GM12892 (cell line): ENCODE results near the gene IL19.

Experiments used
- POLR2A ChIP-seq: IDR thresholded peaks from 2 replicates; pipeline ENCODE4 v1.6.1; 2011; ENCODE audit warnings: low read depth, low read length, control low read depth
- POLR2AphosphoS5 ChIP-seq: IDR thresholded peaks from 2 replicates; pipeline ENCODE4 v1.6.1; 2011; ENCODE audit warnings: low read depth, low read length, control low read depth
- TAF1 ChIP-seq: IDR thresholded peaks from 2 replicates; pipeline ENCODE4 v1.6.1; 2011; ENCODE audit warnings: low read depth, mild to moderate bottlenecking, control low read depth, low read length, borderline replicate concordance

DNA sequence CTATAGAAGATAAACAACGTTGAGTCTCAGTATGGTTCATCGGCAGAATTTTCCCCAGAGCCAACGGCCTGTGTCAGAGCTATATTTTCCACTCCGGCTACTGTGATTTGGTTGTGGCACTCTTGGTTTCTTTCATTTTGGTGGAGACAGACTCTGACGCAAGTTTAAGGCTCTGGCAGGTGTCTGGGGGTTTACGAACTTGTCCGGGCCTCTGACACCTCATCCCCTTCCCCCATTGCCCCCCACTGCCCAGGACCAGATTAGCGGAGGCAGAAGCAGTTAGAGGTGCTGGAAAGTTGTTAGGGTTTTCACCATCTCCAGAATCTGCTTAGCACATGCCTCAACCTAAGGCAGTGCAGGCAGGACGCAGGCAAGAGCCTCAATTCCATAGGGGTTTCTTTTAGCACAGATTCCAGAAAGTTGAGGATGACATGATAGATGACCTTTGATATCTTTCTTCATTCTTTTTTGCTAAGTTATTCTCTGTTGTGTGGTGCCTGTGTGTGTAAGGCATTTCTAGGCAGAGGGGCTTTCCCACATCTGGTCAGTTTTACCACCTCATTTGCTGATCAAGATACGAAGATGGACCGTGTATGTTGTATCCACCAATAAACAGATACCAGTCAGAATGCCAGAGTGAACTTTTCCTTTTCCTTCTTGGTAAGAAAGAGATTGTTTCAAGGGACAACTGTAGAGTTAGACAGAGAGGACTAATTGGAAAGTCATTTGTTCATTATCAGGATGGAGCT lies 20.1 kb downstream of the IL19 start:
- no peak for TF ChIP-seq POLR2A
- no peak for TF ChIP-seq TAF1
- no peak for TF ChIP-seq POLR2AphosphoS5
